Urinary bladder (tissue), 4 donors: Measurements from ENCODE around the gene RNF32. TPM values are rescaled to one million over a fixed set of nuclear protein-coding genes. Genes with fewer than 3 reads are reported as not detected.

Experiments
- DNase-seq: peaks from one replicate; pipeline ENCODE4 v3.0.0-alpha.2; 2015; ENCODE audit errors: extremely low spot score
- H3K27ac ChIP-seq: one replicate; pipeline ENCODE4 v1.5.1; 2013; ENCODE audit warnings: low read depth, mild to moderate bottlenecking, moderate library complexity
- H3K36me3 ChIP-seq: one replicate; pipeline ENCODE4 v1.6.1; 2013; ENCODE audit warnings: mild to moderate bottlenecking, moderate library complexity; ENCODE audit not compliant: insufficient read depth
- H3K4me1 ChIP-seq: one replicate; pipeline ENCODE4 v1.6.1; 2013; ENCODE audit warnings: mild to moderate bottlenecking, moderate library complexity; ENCODE audit not compliant: insufficient read depth
- H3K4me3 ChIP-seq: one replicate; pipeline ENCODE4 v1.5.1; 2013; ENCODE audit warnings: low read depth, low read length
- whole genome bisulfite sequencing: extraction: QIAGEN DNeasy Blood & Tissue Kit; methylation state at CpG from one replicate; pipeline ENCODE4 v1.1.7; 2013; 5-methylcytosine and 5-hydroxymethylcytosine counted together
- polyA plus RNA-seq: library from polyadenylated mRNA; stranded (reverse); fragments of 200-250 nt; gene quantifications from one replicate; pipeline ENCODE4 v1.2.3, GENCODE V29; 2013
- total RNA-seq: library from RNA; depleted of rRNA; stranded (reverse); fragments of >200 nt; gene quantifications from one replicate; pipeline ENCODE4 v1.2.3, GENCODE V29; 2014
- donor health status: healthy with polysubstance abuse.
- donor health status: healthy.

The RNF32 gene
- total and polyA plus RNA-seq, 2 donors, result 0.32 to 1.0 TPM

DNA sequence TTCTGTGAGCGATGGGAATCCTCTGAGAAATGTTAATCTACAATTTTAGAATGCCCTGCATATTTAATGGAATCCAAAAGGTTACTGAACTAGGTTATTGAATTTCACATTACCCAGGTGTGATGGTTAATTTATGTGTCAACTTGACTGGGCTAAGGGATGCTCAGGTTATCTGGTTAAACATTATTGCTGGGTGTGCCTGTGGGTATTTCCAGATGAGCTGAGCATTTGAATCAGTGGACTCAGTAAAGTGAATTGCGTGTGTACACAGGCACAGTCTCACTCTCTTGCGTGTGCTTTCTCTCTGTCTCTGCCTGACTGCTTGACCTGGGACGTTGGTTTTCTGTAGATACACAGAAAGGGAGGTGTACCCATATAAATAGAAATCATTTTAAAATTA lies 21.7 kb downstream of the RNF32 start:
- no peak overlapping the region for H3K4me3 ChIP-seq
- H3K4me1 ChIP-seq, result no peaks in the 10 kb centered on the region
- no peak for DNase-seq
- WGBS, result 83% methylated on average over 4 of the region's 4 CpGs
- H3K27ac ChIP-seq, result no peak overlapping the region
- H3K36me3 ChIP-seq, result no peaks in the 10 kb centered on the region

DNA sequence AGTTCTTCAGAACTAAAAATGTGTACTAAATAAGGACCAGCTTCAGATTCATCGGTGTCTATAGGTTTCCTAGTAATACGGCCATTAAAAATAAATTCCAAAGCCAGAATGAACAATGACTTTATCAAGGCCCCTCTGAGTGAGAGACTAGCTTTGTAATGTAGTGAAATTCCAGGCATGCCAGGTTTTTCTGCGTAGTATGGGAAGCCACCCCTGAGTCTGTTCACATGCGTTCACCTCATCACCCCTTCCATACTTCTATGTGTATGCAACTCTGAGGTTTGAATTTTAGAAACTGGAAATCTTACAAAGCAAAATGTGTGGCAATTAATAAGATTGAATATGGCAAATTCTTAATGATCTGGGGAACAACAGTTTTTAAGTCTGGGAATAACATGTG lies 24.5 kb downstream of the RNF32 start:
- Histone ChIP-seq H3K4me1 (no peaks in the 10 kb centered on the region), H3K4me3 (no peak overlapping the region), H3K27ac (no peak overlapping the region), H3K36me3 (no peaks in the 10 kb centered on the region)
- no peak for DNase-seq
- 80% methylated on average over 4 of the region's 4 CpGs for WGBS

DNA sequence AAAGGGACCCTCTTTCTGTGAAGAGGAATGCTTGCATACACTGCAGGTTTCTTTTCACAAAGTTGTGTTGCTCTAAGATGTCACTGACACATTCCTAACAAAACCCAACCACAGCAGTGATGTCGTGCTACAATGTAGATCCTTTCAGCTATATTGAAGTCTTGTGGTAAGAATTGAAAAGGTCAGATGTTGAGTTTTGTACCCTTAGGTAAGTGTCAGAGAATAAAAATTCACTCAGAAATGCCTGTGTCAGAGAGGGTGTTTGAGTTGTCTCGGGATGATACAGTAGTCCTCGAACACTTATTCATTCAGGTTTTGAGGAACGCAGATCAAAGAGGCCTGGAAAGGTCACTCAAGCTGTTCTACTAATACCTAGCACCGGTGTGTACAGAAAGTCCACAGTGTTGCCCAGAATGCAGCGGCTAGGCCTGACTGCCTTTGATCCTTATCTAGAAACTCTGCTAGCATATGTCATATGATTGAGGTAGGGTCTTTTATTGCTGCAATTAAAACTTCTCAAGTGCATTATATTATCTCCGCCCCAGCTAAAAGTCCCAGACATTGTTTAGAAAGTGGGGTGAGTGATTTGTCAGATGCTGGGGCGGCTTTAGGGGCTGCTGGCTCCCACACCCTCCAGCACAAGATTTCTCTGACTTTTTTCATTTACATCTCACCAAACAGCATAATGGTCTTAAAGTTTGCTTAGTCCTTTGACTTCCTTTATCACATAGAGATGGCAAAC lies 26.0 kb downstream of the RNF32 start:
- Histone ChIP-seq H3K4me1 (no peaks in the 10 kb centered on the region), H3K36me3 (no peaks in the 10 kb centered on the region), H3K4me3 (no peak overlapping the region), H3K27ac (no peak overlapping the region)
- WGBS, result 42% methylated on average over 8 of the region's 8 CpGs
- DNase-seq, result peak; percentile 29

DNA sequence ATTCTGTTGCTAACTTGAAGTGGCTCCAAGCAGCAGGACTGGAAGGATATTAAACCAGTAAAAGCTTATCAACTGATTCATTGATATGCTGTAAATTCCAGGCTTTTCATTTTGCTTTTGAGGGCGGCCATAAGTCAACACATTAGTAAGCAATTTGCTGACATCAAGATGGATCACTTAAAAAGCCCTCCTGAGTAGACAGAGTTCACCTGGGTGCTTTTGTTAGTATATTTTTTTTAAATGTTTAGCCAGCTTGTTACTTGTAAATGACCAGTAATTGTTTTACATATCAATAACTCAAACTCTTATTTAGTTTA lies 26.5 kb downstream of the RNF32 start:
- H3K36me3 ChIP-seq, result no peaks in the 10 kb centered on the region
- WGBS, result 62% methylated on average over 1 of the region's 1 CpG
- no peaks in the 10 kb centered on the region for H3K4me1 ChIP-seq
- peak; percentile 33 for DNase-seq
- H3K4me3 ChIP-seq, result no peak overlapping the region
- H3K27ac ChIP-seq, result no peak overlapping the region

DNA sequence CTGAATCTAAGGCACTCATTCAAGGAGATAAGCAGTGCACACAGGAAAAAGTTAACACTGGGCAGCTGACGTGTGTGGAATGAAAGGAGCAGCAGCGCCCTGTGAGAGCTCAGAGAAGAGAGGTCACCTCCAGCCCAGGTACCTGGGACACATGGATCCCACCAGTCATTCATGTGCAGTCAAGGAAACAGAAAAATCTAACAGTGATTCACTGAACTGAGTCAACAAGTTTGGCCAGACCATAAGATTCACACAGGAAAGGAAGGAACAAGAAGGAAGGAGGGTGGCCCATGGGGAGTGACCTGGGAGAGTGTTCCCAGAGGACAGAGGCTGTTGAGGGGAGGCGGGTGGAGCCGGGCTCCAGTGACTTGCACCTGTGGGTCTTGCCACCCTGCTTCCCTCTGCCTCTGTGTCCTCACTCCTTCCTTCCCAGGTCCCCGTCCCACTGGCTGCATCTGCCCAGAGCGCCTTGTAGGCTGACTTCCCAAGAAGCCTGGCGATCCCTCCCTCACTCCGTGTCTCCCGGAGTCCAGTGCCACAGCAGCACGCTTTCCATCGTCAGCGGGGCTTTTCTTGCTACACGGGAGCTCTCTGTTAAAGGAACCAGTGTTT lies 27.7 kb downstream of the RNF32 start:
- 95% methylated on average over 13 of the region's 13 CpGs for WGBS
- no peak for DNase-seq
- H3K4me1 ChIP-seq, result no peaks in the 10 kb centered on the region
- no peak overlapping the region for H3K27ac ChIP-seq
- no peak overlapping the region for H3K4me3 ChIP-seq
- H3K36me3 ChIP-seq, result no peaks in the 10 kb centered on the region

DNA sequence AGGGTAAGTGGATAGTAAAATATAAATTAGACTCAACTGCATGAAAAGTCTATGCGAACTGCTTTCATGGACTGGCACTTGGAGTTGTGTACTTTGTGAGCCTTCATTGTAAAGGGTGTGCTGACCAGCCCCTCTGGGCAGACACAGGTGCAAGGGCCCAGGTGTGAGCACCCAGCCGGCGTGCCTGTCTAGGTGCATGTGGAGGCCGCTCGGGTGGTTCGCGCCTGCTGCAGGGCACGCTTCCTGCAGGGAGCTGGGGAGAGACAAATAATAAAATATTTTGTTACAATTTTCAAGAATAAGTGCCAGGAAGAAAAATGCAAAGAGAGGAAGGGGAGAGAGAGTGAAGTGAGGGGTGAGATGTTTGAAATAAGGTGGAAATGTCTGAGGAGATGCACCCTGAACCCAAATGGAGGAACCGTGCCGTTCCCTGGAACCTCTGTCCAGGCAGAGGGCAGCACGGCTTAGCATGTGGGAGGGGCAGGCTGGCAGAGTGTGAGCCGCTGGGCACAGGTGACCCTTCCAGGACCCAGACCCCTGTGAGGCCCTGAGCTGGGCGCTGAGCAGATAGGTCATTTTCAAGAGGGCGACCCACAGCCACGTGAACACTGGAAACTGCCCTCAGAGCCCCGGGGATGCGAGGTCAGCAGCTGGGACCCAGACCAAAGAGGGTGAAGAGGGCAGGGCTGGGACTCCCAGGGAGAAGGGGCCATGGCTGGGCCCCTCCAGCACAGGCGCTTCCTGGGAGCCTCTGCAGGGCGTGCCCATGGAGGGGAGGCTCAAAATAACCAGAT lies 28.7 kb downstream of the RNF32 start:
- Histone ChIP-seq H3K4me3 (no peak overlapping the region), H3K27ac (no peak overlapping the region), H3K4me1 (no peaks in the 10 kb centered on the region), H3K36me3 (no peaks in the 10 kb centered on the region)
- 95% methylated on average over 19 of the region's 19 CpGs for WGBS
- DNase-seq, result no peak

DNA sequence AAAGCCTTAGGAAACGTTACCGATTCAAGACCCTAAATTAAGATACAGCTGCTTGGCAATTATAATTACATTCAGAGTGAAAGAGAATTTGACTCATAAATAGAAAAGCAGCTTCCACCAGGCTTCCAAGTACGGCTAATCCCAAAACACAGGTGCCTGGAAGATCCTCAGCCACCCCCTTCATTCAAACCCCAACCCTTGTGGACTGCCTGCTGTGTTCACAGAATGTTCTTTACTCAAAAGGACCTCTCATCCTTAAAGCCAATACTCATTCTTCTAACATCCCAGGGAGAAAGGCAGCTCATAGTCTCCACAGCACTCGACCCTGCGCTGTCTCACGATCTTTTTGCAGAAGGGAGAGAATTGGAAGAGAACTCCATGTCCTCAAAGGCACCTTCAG lies 32.9 kb downstream of the RNF32 start:
- Histone ChIP-seq H3K4me1 (no peaks in the 10 kb centered on the region), H3K36me3 (peaks cover 1% of the 10 kb centered on the region), H3K27ac (no peak overlapping the region), H3K4me3 (no peak overlapping the region)
- 94% methylated on average over 6 of the region's 6 CpGs for WGBS
- DNase-seq, result no peak

DNA sequence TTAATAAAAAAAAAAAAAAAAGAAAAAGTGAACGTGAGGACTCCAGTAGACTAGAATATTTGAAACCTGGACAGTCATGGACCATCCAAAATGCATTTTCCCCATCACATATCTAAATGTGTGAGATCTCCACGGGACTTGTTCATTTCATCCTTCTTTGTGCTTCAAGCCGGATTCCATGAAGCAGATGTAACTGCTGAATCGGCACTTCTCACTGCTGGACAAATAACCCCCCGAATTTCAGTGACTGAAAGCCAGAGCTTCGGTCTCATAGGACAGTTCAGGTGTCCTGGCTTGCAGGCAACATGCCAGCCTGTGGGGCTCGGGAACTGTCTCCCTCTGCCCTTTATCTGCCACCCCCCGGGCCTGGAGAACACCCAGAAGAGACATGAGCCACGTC lies 33.3 kb downstream of the RNF32 start:
- Histone ChIP-seq H3K36me3 (peaks cover 1% of the 10 kb centered on the region), H3K4me1 (no peaks in the 10 kb centered on the region), H3K4me3 (no peak overlapping the region), H3K27ac (no peak overlapping the region)
- 91% methylated on average over 9 of the region's 9 CpGs for WGBS
- no peak for DNase-seq

DNA sequence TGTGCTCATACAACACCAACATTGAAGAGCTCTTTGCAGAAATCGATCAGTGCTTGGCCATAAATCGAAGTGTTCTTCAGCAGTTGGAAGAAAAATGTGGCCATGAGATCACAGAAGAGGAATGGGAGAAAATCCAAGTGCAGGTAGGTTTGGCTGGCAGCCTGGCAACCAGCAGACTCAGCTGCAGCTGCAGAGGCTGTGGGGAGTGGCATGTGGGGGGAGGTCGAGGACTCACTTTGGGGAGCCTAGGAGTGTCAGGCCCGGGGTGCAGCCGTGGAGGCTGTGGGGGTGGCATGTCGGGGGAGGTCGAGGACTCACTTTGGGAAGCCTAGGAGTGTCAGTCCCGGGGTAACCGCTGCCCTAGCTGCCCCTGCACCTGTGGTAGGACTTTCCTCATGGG lies 35.1 kb downstream of the RNF32 start:
- H3K4me3 ChIP-seq, result no peak overlapping the region
- H3K4me1 ChIP-seq, result no peaks in the 10 kb centered on the region
- H3K36me3 ChIP-seq, result peaks cover 1% of the 10 kb centered on the region
- 90% methylated on average over 9 of the region's 9 CpGs for WGBS
- no peak for DNase-seq
- H3K27ac ChIP-seq, result no peak overlapping the region

DNA sequence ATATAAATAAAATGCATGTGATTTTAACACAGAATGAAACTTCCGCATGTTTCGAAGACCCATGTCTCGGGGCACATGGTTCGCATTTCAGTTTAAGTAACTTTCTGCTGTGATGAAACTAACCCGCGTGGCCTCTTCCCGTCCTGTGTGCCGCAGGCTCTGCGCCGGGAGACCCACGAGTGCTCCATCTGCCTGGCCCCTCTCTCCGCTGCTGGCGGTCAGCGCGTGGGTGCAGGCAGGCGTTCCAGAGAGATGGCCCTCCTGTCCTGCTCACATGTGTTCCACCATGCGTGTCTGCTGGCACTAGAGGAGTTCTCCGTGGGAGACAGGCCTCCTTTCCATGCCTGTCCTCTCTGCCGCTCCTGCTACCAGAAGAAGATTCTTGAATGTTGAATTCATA lies 35.7 kb downstream of the RNF32 start:
- Histone ChIP-seq H3K27ac (no peak overlapping the region), H3K4me3 (no peak overlapping the region), H3K36me3 (peaks cover 1% of the 10 kb centered on the region), H3K4me1 (no peaks in the 10 kb centered on the region)
- no peak for DNase-seq
- 89% methylated on average over 19 of the region's 19 CpGs for WGBS

DNA sequence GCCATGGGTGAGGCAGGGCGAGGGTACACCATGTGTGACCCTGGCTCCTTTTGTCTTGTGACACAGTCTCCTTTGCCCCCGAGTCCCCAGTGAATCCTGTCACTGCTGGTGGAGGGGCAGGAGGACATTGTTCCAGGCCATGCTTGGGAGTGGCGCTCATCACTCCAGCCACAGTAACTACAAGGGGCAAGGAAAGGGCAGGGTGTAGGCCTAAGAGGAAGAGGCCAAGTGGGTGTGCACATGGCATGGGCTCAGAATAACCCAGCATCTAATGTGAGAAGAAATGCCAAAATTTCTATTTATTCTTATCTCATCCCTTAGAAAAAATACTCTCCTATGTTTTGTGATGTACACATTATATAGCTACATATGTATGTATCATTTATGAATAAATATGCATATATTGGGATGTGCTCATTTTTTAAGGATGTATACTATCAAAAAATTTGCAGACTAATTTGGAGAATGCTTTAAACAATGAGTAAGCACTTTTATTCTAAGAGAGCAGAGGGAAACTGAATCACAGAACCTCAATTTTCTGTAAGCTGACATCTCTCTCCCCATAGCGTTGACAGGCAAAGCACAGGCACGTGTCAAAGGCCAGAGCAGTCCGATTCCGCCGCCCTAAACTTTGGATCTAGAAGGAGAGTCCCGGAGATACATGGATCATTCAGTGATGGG lies 36.9 kb downstream of the RNF32 start:
- Histone ChIP-seq H3K4me3 (no peak overlapping the region), H3K36me3 (peaks cover 1% of the 10 kb centered on the region), H3K27ac (no peak overlapping the region), H3K4me1 (no peaks in the 10 kb centered on the region)
- DNase-seq, result no peak
- WGBS, result 92% methylated on average over 9 of the region's 9 CpGs

DNA sequence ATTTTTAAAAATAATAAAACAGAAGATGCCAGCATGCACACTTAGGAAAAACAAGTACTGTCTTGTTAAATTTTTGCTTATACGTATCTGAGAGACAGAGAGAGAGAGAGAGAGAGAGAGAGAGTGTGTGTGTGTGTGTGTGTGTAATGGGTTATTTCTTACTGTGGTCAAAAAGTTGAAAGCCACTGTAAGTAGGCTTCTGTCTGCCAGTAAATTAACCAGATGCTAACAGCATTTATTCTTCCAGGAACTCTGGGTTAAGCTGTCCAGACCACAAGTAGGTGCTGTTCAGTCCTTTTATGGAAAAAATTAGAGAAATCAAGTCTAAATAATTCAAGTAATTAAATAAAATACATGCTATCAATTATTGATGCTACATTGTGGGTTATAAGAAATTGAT lies 39.7 kb downstream of the RNF32 start:
- Histone ChIP-seq H3K4me1 (no peaks in the 10 kb centered on the region), H3K27ac (no peak overlapping the region), H3K4me3 (no peak overlapping the region), H3K36me3 (peaks cover 1% of the 10 kb centered on the region)
- WGBS, result 63% methylated on average over 1 of the region's 1 CpG
- no peak for DNase-seq

DNA sequence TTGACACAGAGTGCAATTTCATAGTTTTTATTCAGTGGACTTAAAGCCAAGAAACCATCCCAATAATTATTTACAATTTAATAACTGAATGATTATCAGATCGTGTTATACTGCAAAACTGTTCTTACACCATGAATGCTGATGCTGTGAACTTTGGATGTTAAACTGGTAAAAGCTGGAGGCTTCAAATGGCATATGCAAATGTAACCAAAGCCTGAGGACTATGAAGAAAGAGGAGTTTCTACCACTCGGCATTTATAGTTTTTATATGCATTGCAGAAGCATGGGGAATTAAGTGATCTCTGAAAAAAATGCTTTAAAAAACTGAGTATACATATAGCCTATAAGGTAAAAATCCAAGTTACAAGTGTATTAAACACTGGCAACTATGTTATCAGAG lies 42.4 kb downstream of the RNF32 start:
- H3K4me1 ChIP-seq, result no peaks in the 10 kb centered on the region
- no peak for DNase-seq
- H3K4me3 ChIP-seq, result no peak overlapping the region
- 91% methylated on average over 2 of the region's 2 CpGs for WGBS
- no peak overlapping the region for H3K27ac ChIP-seq
- no peaks in the 10 kb centered on the region for H3K36me3 ChIP-seq

DNA sequence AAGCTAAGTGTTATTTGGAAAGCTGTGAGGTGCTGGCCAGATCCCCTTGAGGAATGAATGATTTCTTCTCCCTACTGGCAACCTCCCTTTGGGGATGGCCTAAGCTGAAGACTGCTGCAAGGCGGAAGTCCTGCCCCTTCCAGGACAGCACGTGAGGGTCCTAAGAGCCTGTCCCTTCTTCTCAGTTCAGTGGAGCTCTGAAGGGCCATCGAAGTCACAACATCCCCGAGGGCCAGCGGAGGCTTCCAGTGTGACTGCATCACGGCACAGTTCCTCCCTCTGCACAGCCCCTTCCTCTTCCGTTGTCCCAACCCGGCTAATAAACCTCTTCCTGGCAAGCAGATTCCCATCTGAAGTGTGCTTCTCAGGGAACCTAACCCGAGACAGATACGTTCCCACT lies 43.7 kb downstream of the RNF32 start:
- 85% methylated on average over 10 of the region's 10 CpGs for WGBS
- DNase-seq, result no peak
- no peaks in the 10 kb centered on the region for H3K36me3 ChIP-seq

More for the DNA sequence above, 43.7 kb downstream of the RNF32 start:
- H3K27ac ChIP-seq, result no peak overlapping the region
- H3K4me1 ChIP-seq, result no peaks in the 10 kb centered on the region
- no peak overlapping the region for H3K4me3 ChIP-seq
